Measurements from ENCODE around the gene MEIS3.
"Not testable (repeated sequence)": the region's sequence is repeated elsewhere in the genome, so short reads cannot be mapped to it uniquely, and the experiment has no call there.

Gene MEIS3

GRCh38 chr19:47414469-47414868, 4.9 kb downstream of the MEIS3 start:
- Mint-ChIP-seq H3K4me1 (ENCODE audit: low read depth) (peaks cover 9% of the 10 kb centered on the region), H3K27me3 (ENCODE audit: low read depth) (peaks cover 46% of the 10 kb centered on the region), H3K4me3 (no peak overlapping the region), H3K27ac (no peak overlapping the region), H3K9me3 (no peaks in the 10 kb centered on the region), H3K36me3 (ENCODE audit: low read depth) (no peaks in the 10 kb centered on the region)

GRCh38 chr19:47413941-47414340, 5.4 kb downstream of the MEIS3 start:
- peaks cover 50% of the 10 kb centered on the region for H3K27me3 Mint-ChIP-seq (ENCODE audit: low read depth)
- H3K9me3 Mint-ChIP-seq: no peaks in the 10 kb centered on the region
- H3K36me3 Mint-ChIP-seq (ENCODE audit: low read depth): no peaks in the 10 kb centered on the region
- no peak overlapping the region for H3K4me3 Mint-ChIP-seq
- H3K4me1 Mint-ChIP-seq (ENCODE audit: low read depth): peaks cover 9% of the 10 kb centered on the region
- no peak overlapping the region for H3K27ac Mint-ChIP-seq

DNA sequence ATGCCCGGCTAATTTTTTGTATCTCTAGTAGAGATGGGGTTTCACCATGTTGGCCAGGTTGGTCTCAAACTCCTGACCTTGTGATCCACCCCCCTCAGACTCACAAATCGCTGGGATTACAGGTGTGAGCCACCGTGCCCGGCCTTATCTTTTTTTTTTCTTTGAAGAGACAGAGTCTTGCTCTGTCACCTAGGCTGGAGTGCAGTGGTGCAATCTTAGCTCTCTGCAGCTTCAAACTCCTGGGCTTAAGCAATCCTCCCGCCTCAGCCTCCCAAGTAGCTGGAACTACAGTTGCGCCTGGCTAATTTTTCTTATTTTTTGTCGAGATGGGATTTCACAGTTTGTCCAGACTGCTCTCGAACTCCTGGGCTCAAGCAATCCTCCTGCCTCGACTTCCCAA, 7.6 kb downstream of the MEIS3 start:
- H3K27me3 Mint-ChIP-seq (ENCODE audit: low read depth): peaks cover 45% of the 10 kb centered on the region
- H3K36me3 Mint-ChIP-seq (ENCODE audit: low read depth); H3K4me1 Mint-ChIP-seq (ENCODE audit: low read depth); H3K4me3 Mint-ChIP-seq; H3K27ac Mint-ChIP-seq; H3K9me3 Mint-ChIP-seq: not testable (repeated sequence)

GRCh38 chr19:47411101-47411500, 8.2 kb downstream of the MEIS3 start:
- peaks cover 2% of the 10 kb centered on the region for H3K4me1 Mint-ChIP-seq (ENCODE audit: low read depth)
- H3K36me3 Mint-ChIP-seq (ENCODE audit: low read depth): no peaks in the 10 kb centered on the region
- H3K4me3 Mint-ChIP-seq: no peak overlapping the region
- no peaks in the 10 kb centered on the region for H3K9me3 Mint-ChIP-seq
- H3K27ac Mint-ChIP-seq: no peak overlapping the region
- H3K27me3 Mint-ChIP-seq (ENCODE audit: low read depth): peaks cover 45% of the 10 kb centered on the region

DNA sequence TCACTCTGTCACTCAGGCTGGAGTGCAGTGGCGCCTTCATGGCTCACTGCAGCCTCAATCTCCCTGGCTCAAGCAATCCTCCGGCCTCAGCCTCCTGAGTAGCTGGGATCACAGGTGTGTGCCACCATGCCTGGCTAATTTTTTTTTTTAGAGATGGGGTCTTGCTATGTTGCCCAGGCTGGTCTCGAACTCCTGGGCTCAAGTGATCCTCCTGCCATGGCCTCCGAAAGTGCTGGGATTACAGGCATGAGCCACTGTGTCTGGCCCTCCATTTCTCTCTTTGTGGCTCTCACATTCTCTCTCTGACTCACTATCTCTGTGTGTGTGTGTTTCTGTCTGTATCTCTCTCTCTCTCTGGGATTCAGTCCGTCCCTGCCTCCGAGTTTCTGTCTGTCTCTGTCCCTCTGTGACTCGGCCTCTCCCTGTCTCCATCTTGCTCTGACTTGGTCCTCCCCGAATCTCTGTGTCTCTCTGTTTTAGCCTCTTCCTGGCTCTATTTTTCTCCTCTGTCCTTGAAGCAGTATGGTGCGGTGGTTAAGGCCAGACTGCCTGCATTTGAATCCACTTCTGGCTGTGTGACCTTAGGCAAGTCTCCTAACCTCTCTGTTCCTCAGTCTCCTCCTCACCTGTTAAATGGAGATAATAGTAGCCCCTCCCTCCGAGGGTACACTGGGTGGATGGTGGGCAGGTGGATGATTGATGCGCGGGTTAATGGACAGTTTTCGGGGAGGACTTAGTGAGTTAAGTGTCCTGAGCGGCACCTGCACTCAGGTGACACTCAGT, 11.0 kb downstream of the MEIS3 start:
- Mint-ChIP-seq H3K27me3 (ENCODE audit: low read depth) (peaks cover 40% of the 10 kb centered on the region), H3K4me1 (ENCODE audit: low read depth) (no peaks in the 10 kb centered on the region), H3K27ac (no peak overlapping the region), H3K4me3 (no peak overlapping the region), H3K36me3 (ENCODE audit: low read depth) (no peaks in the 10 kb centered on the region), H3K9me3 (no peaks in the 10 kb centered on the region)

DNA sequence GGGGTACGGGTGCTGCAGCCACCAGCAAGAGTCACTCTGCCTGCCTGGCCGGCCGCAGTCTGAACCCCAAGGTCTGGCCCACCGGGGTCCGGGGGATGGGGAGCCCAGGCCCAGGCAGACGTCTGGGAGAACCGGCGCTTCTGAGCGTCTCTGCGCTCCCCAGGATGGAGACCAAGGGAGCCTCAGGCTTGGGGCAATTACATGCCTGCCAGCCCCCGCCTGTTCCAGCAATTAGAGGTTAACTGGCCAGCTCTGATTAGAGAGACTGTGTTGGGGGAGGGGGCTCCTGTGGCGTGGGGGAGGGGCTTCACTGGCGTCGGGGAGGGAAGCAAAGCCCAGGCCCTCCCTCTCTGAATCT, 11.9 kb downstream of the MEIS3 start:
- H3K4me3 Mint-ChIP-seq: no peak overlapping the region
- H3K27me3 Mint-ChIP-seq (ENCODE audit: low read depth): peaks cover 38% of the 10 kb centered on the region
- no peaks in the 10 kb centered on the region for H3K36me3 Mint-ChIP-seq (ENCODE audit: low read depth)
- H3K27ac Mint-ChIP-seq: no peak overlapping the region
- no peaks in the 10 kb centered on the region for H3K4me1 Mint-ChIP-seq (ENCODE audit: low read depth)
- no peaks in the 10 kb centered on the region for H3K9me3 Mint-ChIP-seq

GRCh38 chr19:47406711-47407416, 12.5 kb downstream of the MEIS3 start:
- no peaks in the 10 kb centered on the region for H3K9me3 Mint-ChIP-seq
- no peak overlapping the region for H3K4me3 Mint-ChIP-seq
- H3K27me3 Mint-ChIP-seq (ENCODE audit: low read depth): peaks cover 38% of the 10 kb centered on the region
- H3K27ac Mint-ChIP-seq: no peak overlapping the region
- H3K4me1 Mint-ChIP-seq (ENCODE audit: low read depth): no peaks in the 10 kb centered on the region
- no peaks in the 10 kb centered on the region for H3K36me3 Mint-ChIP-seq (ENCODE audit: low read depth)

- Mint-ChIP-seq H3K36me3 (ENCODE audit: low read depth) (no peaks in the 10 kb centered on the region), H3K9me3 (no peaks in the 10 kb centered on the region), H3K4me1 (ENCODE audit: low read depth) (no peaks in the 10 kb centered on the region), H3K27me3 (ENCODE audit: low read depth) (peaks cover 38% of the 10 kb centered on the region), H3K27ac (no peak overlapping the region), H3K4me3 (no peak overlapping the region)
These were observed 13.4 kb downstream of the MEIS3 start for GRCh38 chr19:47405854-47406417.

GRCh38 chr19:47405197-47405550, 14.2 kb downstream of the MEIS3 start:
- H3K27me3 Mint-ChIP-seq (ENCODE audit: low read depth): peaks cover 38% of the 10 kb centered on the region
- H3K4me1 Mint-ChIP-seq (ENCODE audit: low read depth): no peaks in the 10 kb centered on the region
- H3K9me3 Mint-ChIP-seq: no peaks in the 10 kb centered on the region
- H3K4me3 Mint-ChIP-seq: no peak overlapping the region
- H3K36me3 Mint-ChIP-seq (ENCODE audit: low read depth): no peaks in the 10 kb centered on the region
- no peak overlapping the region for H3K27ac Mint-ChIP-seq

DNA sequence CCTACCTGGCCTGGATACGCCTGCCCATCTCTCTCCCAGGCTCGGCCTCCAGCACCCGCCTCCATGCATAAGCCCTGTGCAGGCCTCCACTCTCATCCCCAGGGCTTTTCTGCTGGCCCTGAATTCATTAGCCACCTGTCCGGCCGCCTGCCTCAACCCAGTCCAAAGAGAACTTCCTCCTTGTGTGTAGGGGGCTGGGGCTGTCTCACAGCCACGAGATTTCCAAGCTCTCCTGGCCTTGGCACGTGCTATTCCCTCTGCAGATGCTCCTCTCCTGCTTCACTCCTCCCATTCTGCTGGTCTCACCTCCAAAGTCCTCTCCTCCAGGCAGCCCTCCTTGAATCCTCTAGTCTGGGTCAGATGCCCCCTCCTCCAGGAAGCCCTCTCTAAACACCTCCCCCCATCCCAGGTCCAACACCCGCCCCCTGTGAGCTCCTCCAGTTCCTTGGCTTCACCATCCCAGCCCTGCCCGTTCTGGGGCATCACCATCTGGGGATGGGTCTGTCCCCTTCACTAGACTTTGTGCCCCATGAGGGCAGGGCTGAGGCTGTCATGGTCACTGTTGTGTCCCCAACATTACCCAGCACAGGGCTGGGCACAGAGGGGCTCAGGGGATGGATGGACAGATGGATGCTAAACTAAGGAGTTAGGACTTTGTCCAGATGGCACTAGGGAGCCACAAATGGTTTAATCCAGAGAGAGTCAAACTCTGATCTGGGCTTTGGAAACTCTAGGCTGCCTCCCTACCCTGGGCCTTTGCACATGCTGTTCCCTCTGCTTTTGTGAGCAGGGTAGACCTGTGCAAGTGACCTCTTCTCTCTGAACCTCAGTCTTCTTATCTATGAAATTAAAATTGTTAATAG, 14.8 kb downstream of the MEIS3 start:
- Mint-ChIP-seq H3K27ac (no peak overlapping the region), H3K9me3 (no peaks in the 10 kb centered on the region), H3K4me3 (no peak overlapping the region), H3K27me3 (ENCODE audit: low read depth) (peaks cover 38% of the 10 kb centered on the region), H3K4me1 (ENCODE audit: low read depth) (no peaks in the 10 kb centered on the region), H3K36me3 (ENCODE audit: low read depth) (no peaks in the 10 kb centered on the region)

GRCh38 chr19:47402504-47402903, 16.8 kb downstream of the MEIS3 start:
- H3K27ac Mint-ChIP-seq: no peak overlapping the region
- no peaks in the 10 kb centered on the region for H3K36me3 Mint-ChIP-seq (ENCODE audit: low read depth)
- H3K9me3 Mint-ChIP-seq: no peaks in the 10 kb centered on the region
- no peak overlapping the region for H3K4me3 Mint-ChIP-seq
- H3K27me3 Mint-ChIP-seq (ENCODE audit: low read depth): peaks cover 25% of the 10 kb centered on the region
- no peaks in the 10 kb centered on the region for H3K4me1 Mint-ChIP-seq (ENCODE audit: low read depth)

GRCh38 chr19:47398707-47399597, 20.4 kb downstream of the MEIS3 start:
- Mint-ChIP-seq H3K4me1 (ENCODE audit: low read depth) (no peaks in the 10 kb centered on the region), H3K9me3 (no peaks in the 10 kb centered on the region), H3K4me3 (no peak overlapping the region), H3K27me3 (ENCODE audit: low read depth) (peaks cover 7% of the 10 kb centered on the region), H3K27ac (peak overlapping the region; percentile 43), H3K36me3 (ENCODE audit: low read depth) (no peaks in the 10 kb centered on the region)

DNA sequence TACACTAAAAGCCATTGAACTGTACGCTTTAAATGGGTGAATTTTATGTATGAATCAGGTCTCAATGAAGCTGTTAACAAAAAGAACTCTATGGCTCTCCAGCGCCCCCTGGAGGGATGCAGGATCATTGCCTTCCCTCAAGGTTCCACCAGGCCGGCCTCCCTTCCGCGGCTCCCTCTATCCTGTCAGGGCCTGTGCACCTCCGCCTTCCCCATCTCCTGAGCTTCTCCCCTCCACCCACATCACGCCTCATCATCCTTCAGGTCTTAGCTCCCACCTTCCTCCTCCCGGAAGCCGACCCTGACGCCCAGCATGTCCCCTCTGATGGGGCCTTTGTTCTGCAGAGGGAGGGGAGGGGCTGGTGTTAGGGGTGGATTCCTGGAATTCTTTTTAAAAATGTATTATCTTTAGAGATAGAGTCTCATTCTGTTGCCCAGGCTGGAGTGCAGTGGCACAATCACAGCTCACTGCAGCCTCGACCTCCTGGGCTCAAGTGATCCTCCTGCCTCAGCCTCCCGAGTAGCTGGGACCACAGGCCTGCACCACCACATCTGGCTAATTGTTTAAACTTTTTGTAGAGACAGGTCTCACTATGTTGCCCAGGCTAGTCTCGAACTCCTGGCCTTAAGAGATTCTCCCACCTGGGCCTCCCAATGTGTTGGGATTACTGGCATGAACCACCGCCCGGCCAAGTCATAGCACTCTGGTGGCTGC, 27.7 kb downstream of the MEIS3 start:
- no peak overlapping the region for H3K4me3 Mint-ChIP-seq
- H3K27me3 Mint-ChIP-seq (ENCODE audit: low read depth): no peaks in the 10 kb centered on the region
- H3K27ac Mint-ChIP-seq: no peak overlapping the region
- H3K36me3 Mint-ChIP-seq (ENCODE audit: low read depth): no peaks in the 10 kb centered on the region
- H3K9me3 Mint-ChIP-seq: no peaks in the 10 kb centered on the region
- H3K4me1 Mint-ChIP-seq (ENCODE audit: low read depth): peaks cover 4% of the 10 kb centered on the region
